Right atrium auricular region (tissue), 2 donors: ENCODE data around the gene BRAT1. TPM values are rescaled to one million over a fixed set of nuclear protein-coding genes. Genes with fewer than 3 reads are reported as not detected.
"Not testable (repeated sequence)": the region's sequence is repeated elsewhere in the genome, so short reads cannot be mapped to it uniquely, and the experiment has no call there.

ENCODE experiments used
- DNase-seq: peaks from one replicate; pipeline ENCODE4 v3.0.0-alpha.2; 2019; ENCODE audit warnings: low spot score
- H3K27ac ChIP-seq, 2 donors: fragments of 200-600 bp; sonication (generic); 1 replicate in 1 of 2; 2 replicates in 1 of 2; pipeline ENCODE4 v1.5.1; 2016 to 2019
- H3K27me3 ChIP-seq, 2 donors: fragments of 200-600 bp; sonication (generic); one replicate each; pipeline versions ENCODE4 v1.5.1 to v1.6.0; 2017 to 2019
- H3K36me3 ChIP-seq: fragments of 200-600 bp; sonication (generic); one replicate; pipeline ENCODE4 v1.5.1; 2016
- H3K4me1 ChIP-seq, 2 donors: fragments of 200-600 bp; sonication (generic); one replicate each; pipeline versions ENCODE4 v1.5.1 to v1.6.0; 2017 to 2019
- H3K4me3 ChIP-seq, 2 donors: fragments of 200-600 bp; sonication (generic); 1 replicate in 1 of 2; 2 replicates in 1 of 2; pipeline ENCODE4 v1.5.1; 2017 to 2019; ENCODE audit warnings: mild to moderate bottlenecking in 1 of 2, moderate library complexity in 1 of 2
- H3K9me3 ChIP-seq, 2 donors: fragments of 200-600 bp; sonication (generic); one replicate each; pipeline ENCODE4 v1.5.1; 2019
- total RNA-seq, 2 donors: library from RNA; depleted of rRNA; stranded (reverse); fragments of >200 nt; gene quantifications; one replicate each; pipeline ENCODE4 v1.1.0, GENCODE V29; 2016
- TF ChIP-seq, protein P1 (sequence below), 2 donors: fragments of 200-600 bp; sonication (generic); IDR thresholded peaks; one replicate each; pipeline ENCODE4 v1.5.1; 2019; ENCODE audit warnings: antibody characterized with exemption in 2 of 2

The BRAT1 gene
- total RNA-seq, 2 donors from 2014 or later = 20.9 to 24.6 TPM

DNA sequence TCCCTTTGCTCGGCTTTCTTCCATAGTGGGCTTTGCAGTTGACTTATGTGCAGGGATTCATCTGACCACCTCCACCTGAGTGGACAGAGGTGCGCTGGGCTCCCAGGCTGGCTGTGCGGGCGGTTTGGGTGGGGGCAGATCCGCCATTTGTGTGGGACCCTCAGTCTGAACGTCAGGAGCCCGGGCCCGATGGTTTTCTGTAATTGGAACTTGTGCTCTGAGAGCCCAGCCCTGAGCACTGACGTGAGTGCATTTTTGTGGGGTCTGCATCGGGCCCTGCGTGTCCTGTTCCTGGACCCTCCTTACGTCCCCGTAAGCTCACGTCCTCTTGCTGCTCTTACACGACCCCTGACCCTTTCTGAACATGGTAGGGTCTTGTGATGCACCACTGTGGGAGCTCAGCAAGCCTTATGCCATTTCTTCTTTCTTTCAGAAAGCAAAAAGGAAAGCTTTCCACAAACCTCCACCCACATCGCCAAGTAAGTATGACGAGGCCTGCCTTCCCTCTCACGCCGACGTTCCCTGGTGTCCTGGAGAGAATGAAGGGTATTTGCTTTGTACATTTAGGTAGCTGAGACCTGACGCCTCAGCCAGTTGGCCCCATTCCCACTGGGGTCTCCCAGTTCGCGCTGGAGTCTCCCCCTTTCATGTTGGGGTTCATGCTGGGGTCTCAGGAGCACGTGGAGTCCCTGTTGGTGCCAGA lies 13.3 kb upstream of the BRAT1 start:
- H3K9me3 ChIP-seq = no peaks in the 10 kb centered on the region

DNA sequence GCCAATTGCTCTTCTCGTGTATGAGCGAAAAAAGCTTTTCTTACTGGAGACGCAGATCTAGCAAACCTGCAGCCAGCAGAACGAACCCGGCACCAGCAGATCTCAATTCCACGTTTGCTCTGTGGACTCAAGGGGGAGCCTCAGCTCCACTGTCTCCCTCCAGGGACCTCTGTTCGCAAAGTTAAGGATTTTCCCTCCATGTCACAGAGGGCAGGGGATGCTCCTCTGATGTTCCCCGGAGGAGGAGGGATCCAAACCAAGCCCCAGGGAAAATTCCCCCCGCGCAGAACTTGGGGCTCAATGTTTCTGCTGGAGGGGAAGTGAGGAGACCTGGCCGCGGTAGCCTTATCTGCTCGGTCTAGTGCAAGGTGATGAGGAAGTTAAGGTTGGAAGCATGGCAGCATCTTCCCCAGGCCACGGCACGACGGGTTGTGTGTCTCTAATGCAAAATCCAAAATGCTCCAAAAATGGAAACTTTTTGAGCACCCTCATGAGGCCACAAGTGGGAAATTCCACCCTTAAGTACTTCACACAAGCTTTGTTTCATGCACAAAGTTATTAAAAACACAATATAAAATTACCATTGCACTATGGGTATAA lies 12.5 kb upstream of the BRAT1 start:
- DNase-seq = no peak
- peaks cover 8% of the 10 kb centered on the region for H3K36me3 ChIP-seq
- H3K27me3 ChIP-seq = no peaks in the 10 kb centered on the region
- no peaks in the 10 kb centered on the region for H3K9me3 ChIP-seq
- peaks cover 0 to 14% of the 10 kb centered on the region in 2 donors for H3K4me1 ChIP-seq
- TF ChIP-seq, protein P1, sequence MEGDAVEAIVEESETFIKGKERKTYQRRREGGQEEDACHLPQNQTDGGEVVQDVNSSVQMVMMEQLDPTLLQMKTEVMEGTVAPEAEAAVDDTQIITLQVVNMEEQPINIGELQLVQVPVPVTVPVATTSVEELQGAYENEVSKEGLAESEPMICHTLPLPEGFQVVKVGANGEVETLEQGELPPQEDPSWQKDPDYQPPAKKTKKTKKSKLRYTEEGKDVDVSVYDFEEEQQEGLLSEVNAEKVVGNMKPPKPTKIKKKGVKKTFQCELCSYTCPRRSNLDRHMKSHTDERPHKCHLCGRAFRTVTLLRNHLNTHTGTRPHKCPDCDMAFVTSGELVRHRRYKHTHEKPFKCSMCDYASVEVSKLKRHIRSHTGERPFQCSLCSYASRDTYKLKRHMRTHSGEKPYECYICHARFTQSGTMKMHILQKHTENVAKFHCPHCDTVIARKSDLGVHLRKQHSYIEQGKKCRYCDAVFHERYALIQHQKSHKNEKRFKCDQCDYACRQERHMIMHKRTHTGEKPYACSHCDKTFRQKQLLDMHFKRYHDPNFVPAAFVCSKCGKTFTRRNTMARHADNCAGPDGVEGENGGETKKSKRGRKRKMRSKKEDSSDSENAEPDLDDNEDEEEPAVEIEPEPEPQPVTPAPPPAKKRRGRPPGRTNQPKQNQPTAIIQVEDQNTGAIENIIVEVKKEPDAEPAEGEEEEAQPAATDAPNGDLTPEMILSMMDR (IDR thresholded peaks at IDR 0.05) = peak in 1 of 2 donors; percentile 65
- no peak overlapping the region for H3K4me3 ChIP-seq
- no peak overlapping the region for H3K27ac ChIP-seq

More for the DNA sequence above, 13.3 kb upstream of the BRAT1 start:
- H3K36me3 ChIP-seq = peaks cover 15% of the 10 kb centered on the region
- TF ChIP-seq, protein P1 (IDR thresholded peaks at IDR 0.05) = no peak
- no peak for DNase-seq
- H3K4me1 ChIP-seq = peaks cover 0 to 14% of the 10 kb centered on the region in 2 donors
- H3K4me3 ChIP-seq = no peak overlapping the region
- H3K27me3 ChIP-seq = no peaks in the 10 kb centered on the region
- H3K27ac ChIP-seq = no peak overlapping the region

DNA sequence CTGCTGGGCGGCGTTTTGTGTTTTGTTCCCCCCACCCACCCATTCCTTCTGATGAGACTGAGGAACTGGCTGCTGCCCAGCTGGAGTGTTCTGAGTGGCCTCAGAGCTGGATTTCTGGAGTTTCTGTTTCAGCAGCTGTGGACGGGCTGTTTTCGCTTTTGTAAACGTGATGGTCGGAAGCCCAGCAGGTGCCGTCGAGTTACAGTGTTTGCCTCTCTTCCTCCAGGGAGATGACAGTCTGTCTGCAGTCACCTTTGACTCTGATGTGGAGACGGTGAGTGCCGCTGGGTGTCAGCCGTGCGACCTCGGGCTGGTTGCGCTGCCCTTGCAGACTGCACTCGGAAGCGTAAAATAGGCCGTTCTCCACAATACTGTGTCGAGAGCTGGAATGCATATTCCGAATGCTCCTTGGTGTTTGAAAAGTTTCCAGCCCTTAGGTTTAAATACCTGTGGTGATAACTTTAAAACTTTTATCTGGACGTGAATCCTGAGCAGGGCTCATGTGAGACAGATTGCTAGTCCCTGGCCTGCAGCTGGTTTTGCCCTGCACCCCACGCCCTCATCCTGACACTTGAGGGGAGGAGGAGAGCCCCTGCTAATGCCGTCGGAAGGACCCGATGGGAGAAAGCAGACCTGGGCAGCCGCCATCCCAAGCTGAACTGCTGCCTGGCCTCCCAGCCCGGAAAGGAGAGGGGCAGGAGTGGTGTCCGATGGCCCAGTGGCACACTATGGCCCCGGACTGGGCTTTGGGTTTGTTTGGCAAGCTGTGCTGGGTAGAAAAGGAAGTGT lies 11.8 kb upstream of the BRAT1 start:
- peak overlapping the region in 1 of 2 donors; percentile 19 for H3K4me3 ChIP-seq
- TF ChIP-seq, protein P1 (IDR thresholded peaks at IDR 0.05) = peak in 1 of 2 donors; percentile 14
- peaks cover 0 to 14% of the 10 kb centered on the region in 2 donors for H3K4me1 ChIP-seq
- H3K27ac ChIP-seq = no peak overlapping the region
- no peaks in the 10 kb centered on the region for H3K27me3 ChIP-seq
- DNase-seq = no peak
- peaks cover under 1% of the 10 kb centered on the region for H3K36me3 ChIP-seq
- no peaks in the 10 kb centered on the region for H3K9me3 ChIP-seq

DNA sequence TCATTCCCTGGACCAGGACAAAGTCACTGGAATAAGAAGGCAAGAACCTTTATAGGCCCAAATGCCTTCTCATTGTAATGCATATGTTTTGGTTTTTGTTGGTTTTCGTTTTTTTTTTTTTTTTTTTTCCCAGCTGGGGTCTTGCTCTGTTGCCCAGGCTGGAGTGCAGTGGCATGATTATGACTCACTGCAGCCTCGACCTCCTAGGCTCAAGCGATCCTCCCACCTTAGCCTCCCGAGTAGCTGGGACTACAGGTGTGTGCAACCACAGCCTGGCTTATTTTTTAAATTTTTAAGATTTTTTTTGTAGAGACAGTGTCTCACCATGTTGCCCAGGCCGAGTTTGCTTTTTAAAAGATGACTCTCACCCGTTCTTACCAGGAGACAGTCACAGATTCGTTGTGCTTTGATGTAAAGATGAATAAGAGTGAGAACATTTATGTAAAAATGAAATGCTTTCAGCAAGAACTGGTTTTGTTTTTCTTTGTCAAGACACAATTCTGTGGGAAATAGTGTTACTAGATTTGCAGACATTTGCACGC lies 11.1 kb upstream of the BRAT1 start:
- no peaks in the 10 kb centered on the region for H3K36me3 ChIP-seq

DNA sequence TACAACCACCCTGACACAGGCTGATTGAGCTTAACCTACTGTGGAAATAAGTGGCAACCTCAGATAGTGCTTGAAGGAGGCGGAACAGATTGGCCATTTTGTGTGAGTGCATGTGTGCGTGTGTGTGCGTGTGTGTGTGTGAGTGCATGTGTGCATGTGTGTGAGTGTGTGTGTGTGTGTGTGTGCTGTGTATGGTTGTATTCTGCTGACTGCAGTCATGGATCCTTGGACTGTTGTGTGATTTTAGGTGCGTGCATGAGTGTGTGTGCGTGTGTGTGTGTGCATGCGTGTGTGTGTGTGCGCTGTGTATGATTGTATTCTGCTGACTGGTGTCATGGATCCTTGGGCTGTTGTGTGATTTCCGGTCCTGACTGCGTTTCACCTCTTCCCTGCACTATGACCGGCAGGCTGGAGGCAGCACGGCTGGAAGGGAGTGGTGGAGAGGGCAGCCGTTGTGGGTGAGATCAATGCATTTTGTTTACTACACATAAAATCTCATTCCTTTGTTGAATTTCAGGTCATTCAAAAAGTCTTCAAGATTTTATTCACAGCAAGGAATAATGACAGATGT lies 9.7 kb upstream of the BRAT1 start:
- no peak overlapping the region for H3K4me3 ChIP-seq
- TF ChIP-seq, protein P1 (IDR thresholded peaks at IDR 0.05) = no peak
- no peaks in the 10 kb centered on the region for H3K27me3 ChIP-seq
- H3K9me3 ChIP-seq = no peaks in the 10 kb centered on the region
- DNase-seq = no peak
- H3K4me1 ChIP-seq = peaks cover 0 to 18% of the 10 kb centered on the region in 2 donors
- no peak overlapping the region for H3K27ac ChIP-seq
- H3K36me3 ChIP-seq = no peaks in the 10 kb centered on the region

More for the DNA sequence above, 11.1 kb upstream of the BRAT1 start:
- Histone ChIP-seq H3K27ac (no peak overlapping the region), H3K4me1 (peaks cover 0 to 14% of the 10 kb centered on the region in 2 donors), H3K4me3 (no peak overlapping the region), H3K9me3 (no peaks in the 10 kb centered on the region), H3K27me3 (no peaks in the 10 kb centered on the region)
- DNase-seq = no peak
- TF ChIP-seq, protein P1 (IDR thresholded peaks at IDR 0.05) = no peak

DNA sequence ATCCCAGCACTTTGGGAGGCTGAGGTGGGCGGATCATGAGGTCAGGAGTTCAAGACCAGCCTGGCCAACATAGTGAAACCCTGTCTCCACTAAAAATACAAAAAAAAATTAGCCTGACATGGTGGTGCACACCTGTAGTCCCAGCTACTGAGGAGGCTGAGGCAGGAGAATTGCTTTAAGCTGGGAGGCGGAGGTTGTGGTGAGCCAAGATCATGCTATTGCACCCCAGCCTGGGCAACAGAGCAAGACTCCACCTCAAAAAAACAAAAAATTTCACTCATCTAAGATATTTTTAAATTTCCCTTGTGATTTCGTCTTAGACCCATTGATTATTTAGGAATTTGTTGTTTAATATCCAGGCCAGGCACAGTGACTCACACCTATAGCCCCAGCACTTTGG lies 8.6 kb upstream of the BRAT1 start:
- H3K36me3 ChIP-seq, H3K4me3 ChIP-seq, H3K27ac ChIP-seq, DNase-seq, H3K9me3 ChIP-seq, H3K27me3 ChIP-seq: not testable (repeated sequence)
- peaks cover 0 to 25% of the 10 kb centered on the region in 2 donors for H3K4me1 ChIP-seq
